Psoas muscle (tissue), 8 donors: ENCODE measurements around the gene AHR. TPM values are rescaled to one million over a fixed set of nuclear protein-coding genes. Genes with fewer than 3 reads are reported as not detected.

Experiments used
- ATAC-seq, 4 donors: fragments of 200-7000 bp; cut with Tn5 transposase; one replicate each; pipeline ENCODE4 v1.9.1; 2020; ENCODE audit warnings: moderate library complexity in 3 of 4, mild to moderate bottlenecking in 2 of 4
- DNase-seq, 2 donors: peaks; one replicate each; pipeline ENCODE4 v3.0.0-alpha.2; 2020
- H3K27ac ChIP-seq: fragments of 200-600 bp; one replicate; pipeline ENCODE4 v1.8.0; 2022
- H3K27me3 ChIP-seq, 3 donors: fragments of 200-600 bp in 1 of 3; one replicate each; pipeline versions ENCODE4 v1.6.1 to v1.8.0; 2013 to 2022; ENCODE audit warnings: low read length in 2 of 3, mild to moderate bottlenecking in 2 of 3, moderate library complexity in 1 of 3; ENCODE audit not compliant: insufficient read depth in 3 of 3
- H3K36me3 ChIP-seq, 2 donors: fragments of 200-600 bp in 1 of 2; one replicate each; pipeline versions ENCODE4 v1.6.1 to v1.8.0; 2013 to 2022; ENCODE audit warnings: low read depth in 1 of 2, mild to moderate bottlenecking in 1 of 2, moderate library complexity in 1 of 2; ENCODE audit not compliant: insufficient read depth in 1 of 2
- H3K4me1 ChIP-seq: fragments of 200-600 bp; one replicate; pipeline ENCODE4 v1.8.0; 2022
- H3K4me3 ChIP-seq: fragments of 200-600 bp; one replicate; pipeline ENCODE4 v1.8.0; 2022; ENCODE audit warnings: mild to moderate bottlenecking
- H3K9me3 ChIP-seq: fragments of 200-600 bp; one replicate; pipeline ENCODE4 v1.8.0; 2022
- WGBS, 3 donors: extraction: QIAGEN DNeasy Blood & Tissue Kit; methylation state at CpG; one replicate each; pipeline versions ENCODE4 v1.1.6 to v1.1.7; 2013; 5-methylcytosine and 5-hydroxymethylcytosine counted together
- intact Hi-C, 2 donors: fragments of 100-400 bp; cut with DNase I; formaldehyde crosslinking; loops; one replicate each; pipeline versions ENCODE4 v1.11.0 to v1.14.2; 2022
- polyA plus RNA-seq, 3 donors: library from polyadenylated mRNA; stranded (reverse); fragments of 200-250 nt; gene quantifications; one replicate each; pipeline ENCODE4 v1.2.3, GENCODE V29; 2013
- total RNA-seq, 4 donors: library from RNA; stranded (reverse); fragmentation: NEBNext Ultra II Directional in 2 of 4; extraction: Animal tissue kit (Norgen Biotek cat#: 25700) in 2 of 4; gene quantifications; one replicate each; pipeline versions ENCODE4 v1.2.1 to v1.2.4, GENCODE V29; 2021 to 2023
- TF ChIP-seq, protein P1 (sequence below): fragments of 200-600 bp; IDR thresholded peaks from one replicate; pipeline ENCODE4 v1.8.0; 2022; ENCODE audit warnings: antibody characterized with exemption
- donor health status: healthy with polysubstance abuse.
- donor health status: DM: no; HTN: no; CAD: no; lungs with moderate emphysema.
- donor health status: Bipolar disorder and iron deficiency.
- donor health status: healthy.
- donor health status: DM: yes; HTN: yes; CAD: no.
- donor health status: DM: no; HTN: no; CAD: no.
- donor health status: DM: no; HTN: no; CAD: no.
- donor health status: DM: yes; HTN: yes; CAD: no.

Gene AHR
- total and polyA plus RNA-seq, 7 donors: 1.4 to 9.2 (median 3.8) TPM

DNA sequence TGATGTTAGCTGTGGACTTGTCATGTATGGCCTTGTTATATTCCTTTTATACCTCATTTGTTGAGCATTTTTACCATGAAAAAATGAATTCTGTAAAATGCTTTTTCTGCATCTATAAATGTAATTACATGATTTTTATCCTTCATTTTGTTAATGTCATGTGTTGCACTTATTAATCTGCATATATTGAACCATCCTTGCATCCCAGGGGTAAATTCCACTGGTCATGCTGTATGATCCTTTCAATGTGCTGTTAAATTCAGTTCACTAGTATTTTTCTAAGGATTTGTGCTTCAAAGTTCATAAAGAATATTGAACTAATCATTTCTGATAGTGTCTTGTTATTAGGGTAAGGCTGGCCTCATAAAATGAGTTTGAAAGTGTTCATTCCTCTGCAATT lies 31.9 kb upstream of the AHR start:
- Histone ChIP-seq H3K4me3 (no peak overlapping the region), H3K4me1 (no peaks in the 10 kb centered on the region), H3K9me3 (peaks cover 14% of the 10 kb centered on the region), H3K36me3 (no peaks in the 10 kb centered on the region), H3K27ac (no peak overlapping the region), H3K27me3 (no peaks in the 10 kb centered on the region)
- intact Hi-C loops: no loop called here
- no peak for DNase-seq
- TF ChIP-seq, protein P1, sequence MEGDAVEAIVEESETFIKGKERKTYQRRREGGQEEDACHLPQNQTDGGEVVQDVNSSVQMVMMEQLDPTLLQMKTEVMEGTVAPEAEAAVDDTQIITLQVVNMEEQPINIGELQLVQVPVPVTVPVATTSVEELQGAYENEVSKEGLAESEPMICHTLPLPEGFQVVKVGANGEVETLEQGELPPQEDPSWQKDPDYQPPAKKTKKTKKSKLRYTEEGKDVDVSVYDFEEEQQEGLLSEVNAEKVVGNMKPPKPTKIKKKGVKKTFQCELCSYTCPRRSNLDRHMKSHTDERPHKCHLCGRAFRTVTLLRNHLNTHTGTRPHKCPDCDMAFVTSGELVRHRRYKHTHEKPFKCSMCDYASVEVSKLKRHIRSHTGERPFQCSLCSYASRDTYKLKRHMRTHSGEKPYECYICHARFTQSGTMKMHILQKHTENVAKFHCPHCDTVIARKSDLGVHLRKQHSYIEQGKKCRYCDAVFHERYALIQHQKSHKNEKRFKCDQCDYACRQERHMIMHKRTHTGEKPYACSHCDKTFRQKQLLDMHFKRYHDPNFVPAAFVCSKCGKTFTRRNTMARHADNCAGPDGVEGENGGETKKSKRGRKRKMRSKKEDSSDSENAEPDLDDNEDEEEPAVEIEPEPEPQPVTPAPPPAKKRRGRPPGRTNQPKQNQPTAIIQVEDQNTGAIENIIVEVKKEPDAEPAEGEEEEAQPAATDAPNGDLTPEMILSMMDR: no peak
- ATAC-seq: no peak

DNA sequence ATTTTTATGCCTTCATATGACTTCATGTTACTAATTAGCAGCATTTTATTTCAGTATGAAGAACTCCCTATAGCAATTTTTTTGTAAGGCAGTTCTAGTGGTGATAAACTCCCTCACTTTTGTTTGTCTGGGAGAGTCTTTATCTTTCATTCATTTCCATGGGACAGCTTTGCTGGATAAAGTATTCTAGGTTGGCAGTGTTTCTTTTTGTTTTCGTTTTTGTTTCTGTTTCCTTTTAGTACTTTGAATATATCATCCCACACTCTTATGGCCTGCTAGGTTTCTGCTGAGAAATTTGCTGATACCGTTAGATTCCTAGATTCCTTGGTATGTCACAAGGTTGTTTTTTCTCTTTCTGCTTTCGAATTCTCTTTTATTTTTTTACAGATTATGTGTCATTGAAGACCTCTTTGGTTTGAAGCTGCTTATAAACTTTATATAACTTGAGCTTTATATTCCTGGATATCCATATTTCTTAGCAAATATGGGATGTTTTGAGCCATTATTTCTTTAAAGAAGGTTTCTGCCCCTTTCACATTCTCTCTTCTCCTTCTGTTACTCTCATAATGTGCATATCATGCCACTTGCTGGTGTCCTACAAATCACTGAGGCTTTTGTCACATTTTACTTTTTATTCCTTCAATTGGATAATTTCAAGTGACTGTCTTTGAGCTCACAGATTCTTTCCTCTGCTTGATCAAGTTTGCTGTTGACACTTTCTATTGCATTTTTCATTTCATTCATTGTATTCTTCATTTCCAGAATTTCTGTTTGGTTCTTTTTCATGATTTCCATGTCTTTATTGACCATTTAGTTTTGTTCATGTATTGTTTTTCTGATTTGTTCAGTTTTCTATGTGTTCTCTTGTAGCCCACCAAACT lies 28.9 kb upstream of the AHR start:
- Histone ChIP-seq H3K27me3 (no peaks in the 10 kb centered on the region), H3K27ac (no peak overlapping the region), H3K4me3 (no peak overlapping the region), H3K4me1 (no peaks in the 10 kb centered on the region), H3K9me3 (peaks cover 14% of the 10 kb centered on the region), H3K36me3 (no peaks in the 10 kb centered on the region)
- ATAC-seq: no peak
- intact Hi-C loops: no loop called here
- 68 to 82% (median 81%) methylated on average over 3 of the region's 3 CpGs for WGBS, 3 donors
- TF ChIP-seq, protein P1: no peak
- no peak for DNase-seq

DNA sequence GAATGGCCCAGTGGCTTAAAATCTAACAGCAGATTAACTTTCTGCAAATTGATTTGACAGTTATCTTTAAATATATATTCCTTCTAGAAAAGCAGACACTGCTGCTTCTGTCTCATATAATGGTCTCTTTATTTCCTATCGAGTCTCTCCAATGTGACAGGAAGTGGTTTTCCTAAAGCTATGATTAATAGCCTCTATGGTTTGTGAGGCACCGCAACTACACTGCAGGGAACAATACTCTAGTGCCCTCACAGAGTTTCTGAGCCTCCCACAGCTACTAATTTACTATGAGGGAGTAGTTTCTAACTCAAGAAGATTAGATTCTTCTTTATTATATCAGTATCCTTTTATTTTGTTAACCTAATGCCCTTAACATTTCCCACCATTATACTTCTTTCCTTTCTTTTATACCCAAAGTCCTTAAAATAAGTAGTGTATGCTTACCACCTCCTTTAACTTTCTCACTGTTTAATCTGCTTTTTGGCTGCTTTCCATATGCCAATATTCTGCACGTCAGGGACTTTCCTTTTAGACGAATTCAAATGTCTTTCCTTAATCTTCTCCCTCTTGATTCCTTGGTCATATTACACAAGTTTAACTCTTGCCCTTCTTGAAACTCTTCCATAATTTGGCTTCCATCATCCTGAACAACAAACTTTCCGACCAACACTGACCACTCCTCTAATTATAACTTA lies 23.8 kb upstream of the AHR start:
- Histone ChIP-seq H3K4me1 (no peaks in the 10 kb centered on the region), H3K27ac (no peak overlapping the region), H3K27me3 (no peaks in the 10 kb centered on the region), H3K36me3 (no peaks in the 10 kb centered on the region), H3K4me3 (no peak overlapping the region), H3K9me3 (peaks cover 4% of the 10 kb centered on the region)
- WGBS, 3 donors: 45 to 48% (median 45%) methylated on average over 5 of the region's 5 CpGs
- TF ChIP-seq, protein P1: no peak
- ATAC-seq (no peak), DNase-seq (no peak)
- intact Hi-C loops: no loop called here

DNA sequence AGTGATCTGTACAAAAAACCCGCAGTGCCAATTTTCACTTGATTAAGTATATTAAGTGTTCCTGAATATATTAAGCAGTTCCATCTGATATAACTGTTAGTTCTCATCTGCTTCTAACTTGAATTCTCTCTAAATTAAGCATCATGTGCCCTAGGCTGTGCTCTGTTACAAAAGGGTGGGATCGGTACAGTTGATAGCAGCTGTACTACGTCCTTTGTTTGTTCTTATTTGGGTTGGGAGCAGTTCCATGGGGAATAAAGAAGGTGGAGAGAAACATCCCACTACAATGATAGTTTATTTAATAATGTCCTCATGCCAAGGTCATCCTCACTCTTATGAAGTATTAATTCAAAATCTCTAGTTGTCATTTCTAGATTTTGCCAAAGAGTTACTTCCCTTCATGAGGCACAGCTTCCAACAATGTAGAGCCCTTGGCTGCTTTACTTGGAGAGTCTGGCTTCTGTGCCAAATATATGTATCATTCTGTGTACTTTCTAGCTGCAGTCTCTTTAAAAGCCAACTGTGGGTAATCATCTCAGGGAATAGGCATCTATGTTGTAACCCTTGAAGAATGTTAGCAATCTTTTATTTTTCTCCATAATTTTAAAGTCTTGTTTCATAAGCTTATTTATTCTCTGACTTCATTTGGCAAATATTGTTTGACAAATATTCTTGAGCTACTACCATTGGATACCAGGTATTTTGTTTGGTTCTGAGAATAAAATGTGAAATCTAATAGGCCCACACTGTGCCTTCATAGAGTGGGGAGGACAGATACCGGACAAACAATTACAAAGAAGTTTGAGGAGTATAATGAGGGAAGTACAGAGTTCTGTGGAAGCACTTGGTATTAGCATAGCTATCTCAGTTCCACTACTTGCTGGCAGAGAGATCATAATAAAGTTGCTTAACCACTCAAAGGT lies 22.4 kb upstream of the AHR start:
- WGBS, 3 donors: 28 to 41% (median 35%) methylated on average over 4 of the region's 4 CpGs

More for the DNA sequence above, 22.4 kb upstream of the AHR start:
- DNase-seq: no peak
- Histone ChIP-seq H3K4me3 (no peak overlapping the region), H3K36me3 (no peaks in the 10 kb centered on the region), H3K27me3 (peaks cover 0 to 3% (median 0%) of the 10 kb centered on the region in 3 donors), H3K4me1 (no peaks in the 10 kb centered on the region), H3K27ac (no peak overlapping the region), H3K9me3 (no peaks in the 10 kb centered on the region)
- TF ChIP-seq, protein P1: no peak
- intact Hi-C loops: no loop called here
- peak in 3 of 4 donors; percentile 32 to 56 (median 42) for ATAC-seq
